GM12878 (cell line): ENCODE measurements around the gene CCDC97. TPM values are rescaled to one million over a fixed set of nuclear protein-coding genes. Genes with fewer than 3 reads are reported as not detected.

Experiments used
- ATAC-seq: fragments of 200-7000 bp; cut with Tn5 transposase; 3 replicates; pipeline ENCODE4 v1.9.1; 2020; ENCODE audit warnings: mild to moderate bottlenecking, moderate library complexity
- BruUV-seq: library from RNA; stranded (reverse); fragments of 400-500 nt; replicated peaks from 2 replicates; lab custom pipeline; 2021; lab: Mats Ljungman, UMichigan
- CTCF ChIA-PET: fragments of 300-600 bp; sonication (Branson Sonifier 250); formaldehyde crosslinking; extraction: SDS; loops from one replicate; lab custom pipeline; 2021; ENCODE audit warnings: inconsistent platforms; lab: Yijun Ruan, JAX
- POLR2A ChIA-PET: fragments of 350-600 bp; formaldehyde crosslinking; extraction: SDS; loops from one replicate; lab custom pipeline; 2021; ENCODE audit warnings: inconsistent platforms; lab: Charles Lee
- RAD21 ChIA-PET: fragments of 300-600 bp; sonication (Branson Sonifier 250); formaldehyde crosslinking; loops from one replicate; lab custom pipeline; 2023; ENCODE audit warnings: antibody characterized with exemption; ENCODE audit not compliant: unreplicated experiment; lab: Charles Lee
- SMC1A ChIA-PET: fragments of 300-600 bp; sonication (Branson Sonifier 250); formaldehyde crosslinking; loops from one replicate; lab custom pipeline; 2023; ENCODE audit not compliant: unreplicated experiment, uncharacterized antibody; lab: Charles Lee
- DNase-seq: peaks from one replicate; pipeline ENCODE4 v3.0.0-alpha.2; 2011; ENCODE audit warnings: low read depth, low spot score
- FAIRE-seq: peaks from 3 replicates; lab custom pipeline; 2011; peaks lifted over from hg19 to GRCh38; lab: Jason Lieb, UNC
- H2AFZ ChIP-seq: 2 replicates; pipeline ENCODE4 v1.6.0; 2011; ENCODE audit warnings: low read depth, low read length, control low read depth; ENCODE audit not compliant: control insufficient read depth
- H3K27ac ChIP-seq: 2 replicates; pipeline ENCODE4 v1.5.1; 2011; ENCODE audit warnings: control low read depth; ENCODE audit not compliant: control insufficient read depth, insufficient read depth
- H3K27me3 ChIP-seq, 2 experiments: replicated peaks in 1 of 2; 2 replicates each; pipeline versions ENCODE4 v1.6.0 to v1.6.1; 2011; ENCODE audit warnings: low read length in 1 of 2; ENCODE audit not compliant: control insufficient read depth in 2 of 2, insufficient read depth in 2 of 2
- H3K36me3 ChIP-seq, 2 experiments: 2 replicates each; pipeline ENCODE4 v1.5.1; 2011; ENCODE audit warnings: low read length in 1 of 2; ENCODE audit not compliant: control insufficient read depth in 2 of 2, insufficient read depth in 2 of 2
- H3K4me1 ChIP-seq: 2 replicates; pipeline ENCODE4 v1.6.1; 2011; ENCODE audit warnings: mild to moderate bottlenecking, low read length, moderate library complexity, mixed read lengths; ENCODE audit not compliant: control insufficient read depth, insufficient read depth
- H3K4me2 ChIP-seq: 2 replicates; pipeline ENCODE4 v1.6.0; 2011; ENCODE audit warnings: control low read depth; ENCODE audit not compliant: control insufficient read depth, insufficient read depth
- H3K4me3 ChIP-seq: fragments of 200-600 bp; sonication (generic); 2 replicates; pipeline ENCODE4 v1.5.1; 2016
- H3K79me2 ChIP-seq: 2 replicates; pipeline ENCODE4 v1.6.0; 2011; ENCODE audit warnings: low read length; ENCODE audit not compliant: control insufficient read depth, insufficient read depth
- H3K9ac ChIP-seq: 2 replicates; pipeline ENCODE4 v1.8.0; 2011; ENCODE audit warnings: low read length, control low read depth, mixed read lengths; ENCODE audit not compliant: control insufficient read depth, insufficient read depth
- H3K9me3 ChIP-seq: replicated peaks from 3 replicates; pipeline ENCODE4 v1.5.1; 2011; ENCODE audit warnings: mild to moderate bottlenecking, low read length; ENCODE audit not compliant: control insufficient read depth, insufficient read depth
- H4K20me1 ChIP-seq: 2 replicates; pipeline ENCODE4 v1.6.0; 2011; ENCODE audit not compliant: control insufficient read depth, insufficient read depth
- CBX5 ChIP-seq: sonication (generic); IDR thresholded peaks from 2 replicates; pipeline ENCODE4 v1.6.1; 2016; ENCODE audit warnings: low read depth, moderate library complexity, mild to moderate bottlenecking, inconsistent platforms
- CTCF ChIP-seq, 3 experiments: IDR thresholded peaks in 2 of 3; conservative IDR thresholded peaks in 1 of 3; 2 replicates each; pipeline ENCODE4 v1.5.1; 2011; ENCODE audit warnings: low read depth in 3 of 3, low read length in 3 of 3, mild to moderate bottlenecking in 3 of 3, control low read depth in 2 of 3, moderate library complexity in 2 of 3, inconsistent platforms in 1 of 3, mixed read lengths in 1 of 3; ENCODE audit not compliant: control insufficient read depth in 2 of 3, insufficient read depth in 1 of 3; ENCODE audit errors: extremely low read depth in 1 of 3
- EZH2 ChIP-seq: IDR thresholded peaks from 2 replicates; pipeline ENCODE4 v1.6.1; 2012; ENCODE audit warnings: low read depth, mild to moderate bottlenecking, control low read depth, inconsistent platforms, low read length, borderline replicate concordance; ENCODE audit not compliant: control insufficient read depth
- HDAC6 ChIP-seq: fragments of 200-600 bp; sonication (generic); IDR thresholded peaks from one replicate; pipeline ENCODE4 v1.8.0; 2017; ENCODE audit warnings: antibody characterized with exemption; ENCODE audit not compliant: unreplicated experiment
- MTA2 ChIP-seq: fragments of 450-650 bp; IDR thresholded peaks from 2 replicates; pipeline ENCODE4 v1.6.1; 2016; ENCODE audit warnings: low read depth, mild to moderate bottlenecking, moderate library complexity
- MXI1 ChIP-seq: fragments of 150-350 bp; IDR thresholded peaks from 2 replicates; pipeline ENCODE4 v1.6.1; 2011; ENCODE audit warnings: low read depth, mild to moderate bottlenecking, inconsistent platforms, low read length, improper control_type of control experiment
- POU2F2 ChIP-seq: IDR thresholded peaks from 3 replicates; pipeline ENCODE4 v1.6.1; 2011; ENCODE audit warnings: low read depth, mild to moderate bottlenecking, low read length, borderline replicate concordance
- RCOR1 ChIP-seq: conservative IDR thresholded peaks from 2 replicates; pipeline ENCODE4 v1.6.1; 2012; ENCODE audit warnings: low read depth, low read length, improper control_type of control experiment
- TARDBP ChIP-seq: IDR thresholded peaks from 2 replicates; pipeline ENCODE4 v1.6.1; 2016; ENCODE audit warnings: borderline replicate concordance
- TCF7 ChIP-seq: IDR thresholded peaks from 2 replicates; pipeline ENCODE4 v1.6.1; 2014; ENCODE audit warnings: antibody characterized with exemption, borderline replicate concordance
- ZZZ3 ChIP-seq: IDR thresholded peaks from 2 replicates; pipeline ENCODE4 v1.6.1; 2011; ENCODE audit warnings: low read depth; ENCODE audit not compliant: control insufficient read depth, insufficient read length
- WGBS: methylation state at CpG from one replicate; pipeline ENCODE4 v1.1.6; 2016; ENCODE audit warnings: low lambda C conversion rate; ENCODE audit not compliant: insufficient replicate concordance, insufficient coverage; ENCODE audit errors: missing lambda C conversion rate; 5-methylcytosine and 5-hydroxymethylcytosine counted together
- in situ Hi-C: fragments of 300-500 bp; cut with MboI; formaldehyde crosslinking; loops from 9 replicates; pipeline ENCODE4 v1.14.3; 2018; ENCODE audit warnings: mixed read lengths
- intact Hi-C: fragments of 100-400 bp; cut with micrococcal nuclease; formaldehyde crosslinking; loops from one replicate; pipeline ENCODE4 v1.14.2; 2022; ENCODE audit not compliant: unreplicated experiment
- polyA plus RNA-seq, 11 experiments: library from polyadenylated mRNA; depleted of rRNA in 4 of 11; unstranded in 6 of 11; stranded (reverse) in 5 of 11; fragments of >200 nt; fragmentation: Nextera tagmentation in 4 of 11; fragmentation: Illumina TruSeq in 1 of 11; extraction: Ambion mirVana in 4 of 11; extraction: Trizol in 1 of 11; gene quantifications; 1 replicate in 1 of 11; 2 replicates in 10 of 11; pipeline versions ENCODE4 v1.2.1 to v1.2.3, GENCODE V29; 2011 to 2016; ENCODE audit warnings: inconsistent platforms in 2 of 11, missing spikeins in 2 of 11, low read depth in 1 of 11
- total RNA-seq, 4 experiments: library from RNA; depleted of rRNA in 3 of 4; stranded (reverse); fragments of >200 nt in 3 of 4; fragmentation: Illumina TruSeq in 1 of 4; extraction: Trizol in 1 of 4; gene quantifications; 2 replicates each; pipeline versions ENCODE4 v1.2.1 to v1.2.3, GENCODE V29; 2013 to 2021
- TF ChIP-seq, protein P1 (sequence below): IDR thresholded peaks from 2 replicates; pipeline ENCODE4 v1.6.1; 2011; ENCODE audit warnings: low read depth, mild to moderate bottlenecking, low read length, moderate library complexity, borderline replicate concordance; ENCODE audit errors: extremely low read depth
- TF ChIP-seq, protein P2 (sequence below): fragments of 450-650 bp; IDR thresholded peaks from 2 replicates; pipeline ENCODE4 v1.6.1; 2014; ENCODE audit warnings: mild to moderate bottlenecking
- TF ChIP-seq, protein P3 (sequence below): fragments of 450-650 bp; IDR thresholded peaks from 2 replicates; pipeline ENCODE4 v1.6.1; 2017; ENCODE audit warnings: mild to moderate bottlenecking, low read depth, inconsistent platforms; ENCODE audit not compliant: poor library complexity, severe bottlenecking
- TF ChIP-seq, protein P4 (sequence below): fragments of 450-650 bp; IDR thresholded peaks from 2 replicates; pipeline ENCODE4 v1.6.1; 2017; ENCODE audit warnings: mild to moderate bottlenecking, moderate library complexity

The CCDC97 gene
- total and polyA plus RNA-seq, 10 of the 15 experiments (the other 5 are each of a cell fraction or from before 2014, with no cell fraction given) = 1.8 to 34.1 (median 18.8) TPM

DNA sequence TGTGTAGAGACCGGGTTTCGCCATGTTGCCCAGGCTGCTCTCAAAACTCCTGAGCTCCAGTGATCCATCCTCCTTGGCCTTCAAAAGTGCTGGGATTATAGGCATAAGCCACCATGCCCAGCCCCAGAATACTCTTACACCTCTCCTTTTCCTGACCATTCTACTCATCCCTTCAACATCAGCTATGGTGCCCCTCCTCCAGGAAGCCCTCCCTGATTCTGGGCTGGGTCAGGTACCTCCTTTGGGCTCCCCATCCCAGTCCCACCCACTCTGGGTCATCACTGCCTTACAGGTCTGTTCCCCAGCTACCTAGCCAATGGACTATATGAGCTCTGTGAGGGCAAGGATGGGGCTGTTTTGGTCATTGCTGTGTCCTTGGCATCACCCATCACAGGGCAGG, 34.2 kb downstream of the CCDC97 start:
- intact Hi-C loops = no loop called here
- Histone ChIP-seq H2AFZ (no peak overlapping the region), H3K79me2 (peaks cover 14% of the 10 kb centered on the region), H3K27ac (no peak overlapping the region), H3K36me3 (peaks cover 23 to 24% of the 10 kb centered on the region in 2 experiments; a peak in 3 of 4 replicates), H4K20me1 (0 out of 2 replicates have a peak, but pooled peaks cover 1% of the 10 kb centered on the region), H3K4me2 (no peak overlapping the region), H3K9me3 (no peaks in the 10 kb centered on the region), H3K9ac (no peak overlapping the region), H3K4me3 (no peak overlapping the region), H3K4me1 (peaks cover 5% of the 10 kb centered on the region), H3K27me3 (no peaks in the 10 kb centered on the region)
- ChIA-PET SMC1A (no interaction called here), CTCF (no interaction called here), RAD21 (no interaction called here), POLR2A (no interaction called here)
- WGBS = 100% methylated on average over 2 of the region's 2 CpGs
- ATAC-seq (no peak), FAIRE-seq (no peak), DNase-seq (no peak)
- in situ Hi-C loops = no loop called here
- TF ChIP-seq EZH2 (no peak), MXI1 (no peak), MTA2 (no peak), TARDBP (no peak), RCOR1 (no peak), CBX5 (no peak), TCF7 (no peak), HDAC6 (no peak), ZZZ3 (no peak), POU2F2 (no peak), CTCF (IDR thresholded peaks at IDR 0.05 in 2 of 3, conservative IDR thresholded peaks at IDR 0.05 in 1 of 3; ENCODE audit: control insufficient read depth in 2 of 3, extremely low read depth in 1 of 3, insufficient read depth in 1 of 3, low read depth in 3 of 3, low read length in 3 of 3) (no peak)
- TF ChIP-seq, protein P1, sequence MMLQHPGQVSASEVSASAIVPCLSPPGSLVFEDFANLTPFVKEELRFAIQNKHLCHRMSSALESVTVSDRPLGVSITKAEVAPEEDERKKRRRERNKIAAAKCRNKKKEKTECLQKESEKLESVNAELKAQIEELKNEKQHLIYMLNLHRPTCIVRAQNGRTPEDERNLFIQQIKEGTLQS = no peak
- TF ChIP-seq, protein P2, sequence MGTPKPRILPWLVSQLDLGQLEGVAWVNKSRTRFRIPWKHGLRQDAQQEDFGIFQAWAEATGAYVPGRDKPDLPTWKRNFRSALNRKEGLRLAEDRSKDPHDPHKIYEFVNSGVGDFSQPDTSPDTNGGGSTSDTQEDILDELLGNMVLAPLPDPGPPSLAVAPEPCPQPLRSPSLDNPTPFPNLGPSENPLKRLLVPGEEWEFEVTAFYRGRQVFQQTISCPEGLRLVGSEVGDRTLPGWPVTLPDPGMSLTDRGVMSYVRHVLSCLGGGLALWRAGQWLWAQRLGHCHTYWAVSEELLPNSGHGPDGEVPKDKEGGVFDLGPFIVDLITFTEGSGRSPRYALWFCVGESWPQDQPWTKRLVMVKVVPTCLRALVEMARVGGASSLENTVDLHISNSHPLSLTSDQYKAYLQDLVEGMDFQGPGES = no peak
- TF ChIP-seq, protein P3, sequence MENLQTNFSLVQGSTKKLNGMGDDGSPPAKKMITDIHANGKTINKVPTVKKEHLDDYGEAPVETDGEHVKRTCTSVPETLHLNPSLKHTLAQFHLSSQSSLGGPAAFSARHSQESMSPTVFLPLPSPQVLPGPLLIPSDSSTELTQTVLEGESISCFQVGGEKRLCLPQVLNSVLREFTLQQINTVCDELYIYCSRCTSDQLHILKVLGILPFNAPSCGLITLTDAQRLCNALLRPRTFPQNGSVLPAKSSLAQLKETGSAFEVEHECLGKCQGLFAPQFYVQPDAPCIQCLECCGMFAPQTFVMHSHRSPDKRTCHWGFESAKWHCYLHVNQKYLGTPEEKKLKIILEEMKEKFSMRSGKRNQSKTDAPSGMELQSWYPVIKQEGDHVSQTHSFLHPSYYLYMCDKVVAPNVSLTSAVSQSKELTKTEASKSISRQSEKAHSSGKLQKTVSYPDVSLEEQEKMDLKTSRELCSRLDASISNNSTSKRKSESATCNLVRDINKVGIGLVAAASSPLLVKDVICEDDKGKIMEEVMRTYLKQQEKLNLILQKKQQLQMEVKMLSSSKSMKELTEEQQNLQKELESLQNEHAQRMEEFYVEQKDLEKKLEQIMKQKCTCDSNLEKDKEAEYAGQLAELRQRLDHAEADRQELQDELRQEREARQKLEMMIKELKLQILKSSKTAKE = no peak
- TF ChIP-seq, protein P4, sequence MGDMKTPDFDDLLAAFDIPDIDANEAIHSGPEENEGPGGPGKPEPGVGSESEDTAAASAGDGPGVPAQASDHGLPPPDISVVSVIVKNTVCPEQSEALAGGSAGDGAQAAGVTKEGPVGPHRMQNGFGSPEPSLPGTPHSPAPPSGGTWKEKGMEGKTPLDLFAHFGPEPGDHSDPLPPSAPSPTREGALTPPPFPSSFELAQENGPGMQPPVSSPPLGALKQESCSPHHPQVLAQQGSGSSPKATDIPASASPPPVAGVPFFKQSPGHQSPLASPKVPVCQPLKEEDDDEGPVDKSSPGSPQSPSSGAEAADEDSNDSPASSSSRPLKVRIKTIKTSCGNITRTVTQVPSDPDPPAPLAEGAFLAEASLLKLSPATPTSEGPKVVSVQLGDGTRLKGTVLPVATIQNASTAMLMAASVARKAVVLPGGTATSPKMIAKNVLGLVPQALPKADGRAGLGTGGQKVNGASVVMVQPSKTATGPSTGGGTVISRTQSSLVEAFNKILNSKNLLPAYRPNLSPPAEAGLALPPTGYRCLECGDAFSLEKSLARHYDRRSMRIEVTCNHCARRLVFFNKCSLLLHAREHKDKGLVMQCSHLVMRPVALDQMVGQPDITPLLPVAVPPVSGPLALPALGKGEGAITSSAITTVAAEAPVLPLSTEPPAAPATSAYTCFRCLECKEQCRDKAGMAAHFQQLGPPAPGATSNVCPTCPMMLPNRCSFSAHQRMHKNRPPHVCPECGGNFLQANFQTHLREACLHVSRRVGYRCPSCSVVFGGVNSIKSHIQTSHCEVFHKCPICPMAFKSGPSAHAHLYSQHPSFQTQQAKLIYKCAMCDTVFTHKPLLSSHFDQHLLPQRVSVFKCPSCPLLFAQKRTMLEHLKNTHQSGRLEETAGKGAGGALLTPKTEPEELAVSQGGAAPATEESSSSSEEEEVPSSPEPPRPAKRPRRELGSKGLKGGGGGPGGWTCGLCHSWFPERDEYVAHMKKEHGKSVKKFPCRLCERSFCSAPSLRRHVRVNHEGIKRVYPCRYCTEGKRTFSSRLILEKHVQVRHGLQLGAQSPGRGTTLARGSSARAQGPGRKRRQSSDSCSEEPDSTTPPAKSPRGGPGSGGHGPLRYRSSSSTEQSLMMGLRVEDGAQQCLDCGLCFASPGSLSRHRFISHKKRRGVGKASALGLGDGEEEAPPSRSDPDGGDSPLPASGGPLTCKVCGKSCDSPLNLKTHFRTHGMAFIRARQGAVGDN = no peak
- no TSS peak for BruUV-seq
